ENCODE measurements around the gene MTFP1.

- TF ChIP-seq POLR2A (IDR thresholded peaks at IDR 0.05) (no peak), CTCF (IDR thresholded peaks at IDR 0.05) (no peak)
These were observed 19.2 kb upstream of the MTFP1 start for GRCh38 chr22:30406400-30406799.
